Liver (tissue), 3 donors: ENCODE results near the gene DACH1.

Source experiments
- ATF3 ChIP-seq: IDR thresholded peaks from 2 replicates; pipeline ENCODE4 v1.6.1; 2016; ENCODE audit warnings: antibody characterized with exemption
- CTCF ChIP-seq: fragments of 150-350 bp; IDR thresholded peaks from 2 replicates; pipeline ENCODE4 v1.5.1; 2017; ENCODE audit warnings: improper control_type of control experiment, low read depth, low read length; ENCODE audit not compliant: missing input control
- FOXA1 ChIP-seq: IDR thresholded peaks from 2 replicates; pipeline ENCODE4 v1.6.1; 2016; ENCODE audit warnings: antibody characterized with exemption
- JUND ChIP-seq, 2 donors: IDR thresholded peaks; 2 replicates each; pipeline ENCODE4 v1.6.1; 2016; ENCODE audit warnings: antibody characterized with exemption in 2 of 2
- RXRA ChIP-seq, 2 donors: IDR thresholded peaks; 2 replicates each; pipeline ENCODE4 v1.6.1; 2017 to 2018; ENCODE audit warnings: antibody characterized with exemption in 2 of 2, mild to moderate bottlenecking in 1 of 2
- SP1 ChIP-seq: IDR thresholded peaks from 2 replicates; pipeline ENCODE4 v1.6.1; 2018; ENCODE audit warnings: antibody characterized with exemption, mild to moderate bottlenecking
- TAF1 ChIP-seq: conservative IDR thresholded peaks from 2 replicates; pipeline ENCODE4 v1.6.1; 2016; ENCODE audit warnings: antibody characterized with exemption, mild to moderate bottlenecking
- donor health status: healthy.
- donor health status: healthy.

- TF ChIP-seq RXRA (IDR thresholded peaks at IDR 0.05) (no peak), ATF3 (no peak), CTCF (no peak), JUND (IDR thresholded peaks at IDR 0.05) (no peak), SP1 (no peak), TAF1 (no peak), FOXA1 (no peak)
Measured at GRCh38 chr13:71606818-71607217, 260.2 kb downstream of the DACH1 start.
